ENCODE measurements around the gene HYAL3. TPM values are rescaled to one million over a fixed set of nuclear protein-coding genes. Genes with fewer than 3 reads are reported as not detected.
A peak's percentile ranks its signal among the peaks of the same experiment; 100 is the strongest.

Gene HYAL3
- total RNA-seq, 1 donor from 2014 or later = 6.9 TPM

- no peaks in the 10 kb centered on the region for H3K9me3 Mint-ChIP-seq (ENCODE audit: unreplicated experiment)
- H3K9ac ChIP-seq (ENCODE audit: low read length) = no peak overlapping the region
- H3K4me1 Mint-ChIP-seq (ENCODE audit: low read depth, unreplicated experiment) = peaks cover 7% of the 10 kb centered on the region
- no peak overlapping the region for H3K4me2 ChIP-seq (ENCODE audit: low read length)
- H4K20me1 ChIP-seq (ENCODE audit: insufficient read depth, low read length) = peaks cover 7% of the 10 kb centered on the region
- peaks cover 14% of the 10 kb centered on the region for H3K4me1 ChIP-seq (ENCODE audit: insufficient read depth, low read length)
- FAIRE-seq = no peak
- no peaks in the 10 kb centered on the region for H3K27me3 Mint-ChIP-seq (ENCODE audit: low read depth, unreplicated experiment)
- no peak overlapping the region for H3K4me3 ChIP-seq (ENCODE audit: insufficient read depth, low read depth, low read length)
- no peak overlapping the region for H3K4me3 Mint-ChIP-seq (ENCODE audit: unreplicated experiment)
- H3K27ac Mint-ChIP-seq (ENCODE audit: unreplicated experiment) = no peak overlapping the region
- DNase-seq (ENCODE audit: low read depth) = no peak
- peaks cover 14% of the 10 kb centered on the region for H3K36me3 ChIP-seq (ENCODE audit: insufficient read depth, low read length)
- no peaks in the 10 kb centered on the region for H3K36me3 Mint-ChIP-seq (ENCODE audit: low read depth, unreplicated experiment)
- TF ChIP-seq EZH2 (IDR thresholded peaks at IDR 0.05; ENCODE audit: insufficient read depth, low read length) = no peak
- TF ChIP-seq, protein P1, sequence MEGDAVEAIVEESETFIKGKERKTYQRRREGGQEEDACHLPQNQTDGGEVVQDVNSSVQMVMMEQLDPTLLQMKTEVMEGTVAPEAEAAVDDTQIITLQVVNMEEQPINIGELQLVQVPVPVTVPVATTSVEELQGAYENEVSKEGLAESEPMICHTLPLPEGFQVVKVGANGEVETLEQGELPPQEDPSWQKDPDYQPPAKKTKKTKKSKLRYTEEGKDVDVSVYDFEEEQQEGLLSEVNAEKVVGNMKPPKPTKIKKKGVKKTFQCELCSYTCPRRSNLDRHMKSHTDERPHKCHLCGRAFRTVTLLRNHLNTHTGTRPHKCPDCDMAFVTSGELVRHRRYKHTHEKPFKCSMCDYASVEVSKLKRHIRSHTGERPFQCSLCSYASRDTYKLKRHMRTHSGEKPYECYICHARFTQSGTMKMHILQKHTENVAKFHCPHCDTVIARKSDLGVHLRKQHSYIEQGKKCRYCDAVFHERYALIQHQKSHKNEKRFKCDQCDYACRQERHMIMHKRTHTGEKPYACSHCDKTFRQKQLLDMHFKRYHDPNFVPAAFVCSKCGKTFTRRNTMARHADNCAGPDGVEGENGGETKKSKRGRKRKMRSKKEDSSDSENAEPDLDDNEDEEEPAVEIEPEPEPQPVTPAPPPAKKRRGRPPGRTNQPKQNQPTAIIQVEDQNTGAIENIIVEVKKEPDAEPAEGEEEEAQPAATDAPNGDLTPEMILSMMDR (IDR thresholded peaks at IDR 0.05; ENCODE audit: insufficient read depth, low read depth, low read length) = no peak
- no peak overlapping the region for H3K27ac ChIP-seq (ENCODE audit: low read depth, low read length)
- H3K79me2 ChIP-seq (ENCODE audit: insufficient read depth, low read length) = peaks cover 32% of the 10 kb centered on the region
- no peak overlapping the region for H2AFZ ChIP-seq (ENCODE audit: low read depth, low read length)
- H3K9me3 ChIP-seq (ENCODE audit: insufficient read depth, low read depth, low read length) = no peaks in the 10 kb centered on the region
- no peaks in the 10 kb centered on the region for H3K27me3 ChIP-seq (ENCODE audit: insufficient read depth, low read length)
Measured at GRCh38 chr3:50289130-50289529, 10.1 kb downstream of the HYAL3 start.

DNA sequence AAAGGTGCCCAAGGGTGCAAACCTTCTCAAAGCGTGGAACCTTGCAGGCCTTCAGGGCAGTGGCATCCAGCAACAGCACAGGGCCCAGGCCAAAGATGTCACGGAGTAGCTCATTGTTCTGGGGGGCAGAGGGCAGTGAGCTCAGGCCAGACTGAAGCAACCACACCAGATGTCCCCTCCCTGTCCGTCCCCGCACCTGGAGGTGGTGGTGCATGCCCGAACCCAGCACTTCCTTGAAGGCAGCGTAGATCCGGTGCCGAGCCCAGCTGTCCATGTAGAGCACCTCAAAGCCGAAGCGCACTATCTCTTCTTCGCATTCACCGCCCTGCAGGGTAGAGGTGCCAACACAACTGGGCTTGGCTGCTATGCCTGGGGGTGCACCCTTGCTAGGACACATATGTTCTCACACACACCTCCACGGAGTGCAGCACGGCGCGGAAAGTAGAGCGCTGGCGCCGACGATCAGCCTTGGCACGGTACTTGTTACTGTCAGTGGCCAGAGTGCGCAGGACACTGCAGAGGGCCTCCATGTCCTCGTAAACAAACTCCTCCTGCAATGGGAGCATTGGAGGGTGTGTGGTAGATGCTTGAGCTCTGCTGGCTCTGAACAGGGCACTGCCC, 10.7 kb downstream of the HYAL3 start:
- Histone ChIP-seq H3K4me3 (ENCODE audit: insufficient read depth, low read depth, low read length) (no peak overlapping the region), H2AFZ (ENCODE audit: low read depth, low read length) (no peak overlapping the region), H3K36me3 (ENCODE audit: insufficient read depth, low read length) (peaks cover 14% of the 10 kb centered on the region), H3K27ac (ENCODE audit: low read depth, low read length) (no peak overlapping the region), H3K27me3 (ENCODE audit: insufficient read depth, low read length) (no peaks in the 10 kb centered on the region), H3K4me2 (ENCODE audit: low read length) (no peak overlapping the region), H3K9me3 (ENCODE audit: insufficient read depth, low read depth, low read length) (no peaks in the 10 kb centered on the region), H3K9ac (ENCODE audit: low read length) (no peak overlapping the region), H4K20me1 (ENCODE audit: insufficient read depth, low read length) (peaks cover 7% of the 10 kb centered on the region), H3K79me2 (ENCODE audit: insufficient read depth, low read length) (peaks cover 32% of the 10 kb centered on the region), H3K4me1 (ENCODE audit: insufficient read depth, low read length) (peaks cover 14% of the 10 kb centered on the region)
- Mint-ChIP-seq H3K27me3 (ENCODE audit: low read depth, unreplicated experiment) (no peaks in the 10 kb centered on the region), H3K4me3 (ENCODE audit: unreplicated experiment) (no peak overlapping the region), H3K36me3 (ENCODE audit: low read depth, unreplicated experiment) (no peaks in the 10 kb centered on the region), H3K27ac (ENCODE audit: unreplicated experiment) (no peak overlapping the region), H3K9me3 (ENCODE audit: unreplicated experiment) (no peaks in the 10 kb centered on the region), H3K4me1 (ENCODE audit: low read depth, unreplicated experiment) (peaks cover 7% of the 10 kb centered on the region)
- FAIRE-seq (no peak), DNase-seq (ENCODE audit: low read depth) (no peak)
- TF ChIP-seq, protein P1 (IDR thresholded peaks at IDR 0.05; ENCODE audit: insufficient read depth, low read depth, low read length) = no peak
- TF ChIP-seq EZH2 (IDR thresholded peaks at IDR 0.05; ENCODE audit: insufficient read depth, low read length) = no peak

- Mint-ChIP-seq H3K4me1 (ENCODE audit: low read depth, unreplicated experiment) (peaks cover 3% of the 10 kb centered on the region), H3K4me3 (ENCODE audit: unreplicated experiment) (no peak overlapping the region), H3K27me3 (ENCODE audit: low read depth, unreplicated experiment) (no peaks in the 10 kb centered on the region), H3K36me3 (ENCODE audit: low read depth, unreplicated experiment) (no peaks in the 10 kb centered on the region), H3K27ac (ENCODE audit: unreplicated experiment) (peak overlapping the region; percentile 53), H3K9me3 (ENCODE audit: unreplicated experiment) (no peaks in the 10 kb centered on the region)
- no peak overlapping the region for H3K27ac ChIP-seq (ENCODE audit: low read depth, low read length)
- no peak overlapping the region for H3K9ac ChIP-seq (ENCODE audit: low read length)
- H3K9me3 ChIP-seq (ENCODE audit: insufficient read depth, low read depth, low read length) = no peaks in the 10 kb centered on the region
- H3K4me2 ChIP-seq (ENCODE audit: low read length) = no peak overlapping the region
- H3K79me2 ChIP-seq (ENCODE audit: insufficient read depth, low read length) = peaks cover 32% of the 10 kb centered on the region
- TF ChIP-seq, protein P1 (IDR thresholded peaks at IDR 0.05; ENCODE audit: insufficient read depth, low read depth, low read length) = no peak
- TF ChIP-seq EZH2 (IDR thresholded peaks at IDR 0.05; ENCODE audit: insufficient read depth, low read length) = no peak
- H3K36me3 ChIP-seq (ENCODE audit: insufficient read depth, low read length) = peaks cover 14% of the 10 kb centered on the region
- H3K4me3 ChIP-seq (ENCODE audit: insufficient read depth, low read depth, low read length) = no peak overlapping the region
- peaks cover 9% of the 10 kb centered on the region for H3K4me1 ChIP-seq (ENCODE audit: insufficient read depth, low read length)
- no peaks in the 10 kb centered on the region for H3K27me3 ChIP-seq (ENCODE audit: insufficient read depth, low read length)
- no peak overlapping the region for H2AFZ ChIP-seq (ENCODE audit: low read depth, low read length)
- H4K20me1 ChIP-seq (ENCODE audit: insufficient read depth, low read length) = peaks cover 7% of the 10 kb centered on the region
- DNase-seq (ENCODE audit: low read depth) = no peak
- FAIRE-seq = no peak
Measured at GRCh38 chr3:50287262-50287661, 11.9 kb downstream of the HYAL3 start.

Data from astrocyte (in vitro differentiated cells and primary cell).